Muscle of back (tissue), 11 donors: ENCODE results near the gene TMEM121. TPM values are rescaled to one million over a fixed set of nuclear protein-coding genes. Genes with fewer than 3 reads are reported as not detected.
A peak's percentile ranks its signal among the peaks of the same experiment; 100 is the strongest.

Experiments
- DNase-seq, 3 donors: peaks; one replicate each; pipeline versions ENCODE4 v3.0.0 to v3.0.0-alpha.2; 2013
- polyA plus RNA-seq, 10 donors: library from polyadenylated mRNA; unstranded; fragments of 120-200 nt; gene quantifications; one replicate each; pipeline ENCODE4 v1.2.1, GENCODE V29; 2013; ENCODE audit not compliant: insufficient read length in 10 of 10

TMEM121 gene
- polyA plus RNA-seq, 10 donors, result 1.0 to 3.7 (median 2.1) TPM

DNA sequence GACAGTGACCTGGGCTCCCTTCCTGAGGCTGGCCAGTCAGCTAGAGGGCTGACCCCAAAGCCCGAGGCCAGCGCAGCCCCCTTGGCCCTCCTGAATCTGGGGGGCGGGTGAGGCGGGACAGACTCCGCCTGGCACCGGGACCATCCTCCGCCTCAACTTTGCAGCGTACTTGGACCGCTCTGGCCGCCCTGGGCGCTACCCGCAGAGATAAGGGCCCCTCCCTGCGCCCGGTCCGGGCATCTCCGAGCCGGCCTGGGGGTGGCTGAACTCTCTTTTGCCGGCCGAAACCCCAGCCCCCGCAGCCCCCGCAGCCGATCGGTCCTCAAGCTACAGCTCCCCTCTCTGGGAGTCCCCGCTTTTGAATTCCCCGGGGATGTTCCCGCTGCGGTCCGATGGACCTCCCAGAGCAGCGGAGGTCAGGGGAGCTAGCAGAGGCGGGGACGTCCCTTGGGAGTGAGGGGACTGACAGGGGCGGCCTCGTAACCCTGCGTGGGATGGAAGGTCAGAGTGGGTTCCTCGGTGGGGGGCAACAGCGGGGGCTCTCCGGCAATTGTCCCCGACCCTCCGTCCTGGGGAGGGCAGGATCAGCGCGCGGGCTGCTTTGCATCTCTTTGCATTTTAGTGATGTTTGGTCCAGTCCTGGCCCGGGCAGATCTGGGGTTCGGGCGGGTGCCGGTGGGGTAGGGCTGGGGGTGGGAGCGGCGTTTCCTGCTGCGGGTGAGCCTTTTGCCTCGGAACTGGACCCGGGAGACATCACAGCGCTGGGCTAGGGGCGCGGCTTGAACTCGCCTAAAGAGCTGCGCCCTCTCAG lies 40.0 kb upstream of the TMEM121 start, which contains the start of gene CRIP1:
TSS of gene CRIP1 (plus strand) at position 724 of the 811 bp plus-strand sequence. CDS start 374 bp downstream, outside the sequence.
- DNase-seq, result peak in 1 of 3 donors; percentile 53

- DNase-seq, result peak in 1 of 3 donors; percentile 73
These were observed 39.4 kb upstream of the TMEM121 start for GRCh38 chr14:105486974-105487448.

- peak in 1 of 3 donors; percentile 80 for DNase-seq
These were observed 38.9 kb upstream of the TMEM121 start for GRCh38 chr14:105487449-105487985.

DNA sequence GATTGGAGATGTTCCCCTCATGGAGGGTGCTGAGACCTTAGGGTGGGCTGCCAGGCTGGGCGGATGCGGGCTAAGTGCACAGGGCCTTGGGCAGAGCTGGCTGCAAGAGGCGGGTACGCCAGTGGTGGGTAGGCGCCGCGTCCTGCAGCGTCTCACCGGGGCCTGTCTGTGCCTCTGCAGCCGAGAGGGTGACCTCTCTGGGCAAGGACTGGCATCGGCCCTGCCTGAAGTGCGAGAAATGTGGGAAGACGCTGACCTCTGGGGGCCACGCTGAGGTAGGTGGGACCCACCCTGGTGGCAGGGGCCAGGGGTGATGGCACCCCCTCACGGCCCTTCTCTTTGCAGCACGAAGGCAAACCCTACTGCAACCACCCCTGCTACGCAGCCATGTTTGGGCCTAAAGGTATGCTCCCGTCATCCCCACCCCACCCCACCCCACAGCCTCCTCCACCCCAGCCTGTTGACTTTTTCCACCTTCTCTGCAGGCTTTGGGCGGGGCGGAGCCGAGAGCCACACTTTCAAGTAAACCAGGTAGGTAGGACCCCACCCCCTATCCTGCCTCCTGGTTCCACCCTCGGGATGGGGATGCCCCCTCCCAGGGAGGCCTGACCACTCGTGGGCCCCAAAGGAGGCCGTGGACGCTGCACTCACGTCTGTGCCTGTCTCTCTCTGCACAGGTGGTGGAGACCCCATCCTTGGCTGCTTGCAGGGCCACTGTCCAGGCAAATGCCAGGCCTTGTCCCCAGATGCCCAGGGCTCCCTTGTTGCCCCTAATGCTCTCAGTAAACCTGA lies 38.2 kb upstream of the TMEM121 start:
- DNase-seq, result peak in 1 of 3 donors; percentile 44

GRCh38 chr14:105488781-105489541 lies 37.4 kb upstream of the TMEM121 start:
- DNase-seq, result no peak

- DNase-seq, result peak; percentile 81 to 97 (median 90)
These were observed 36.7 kb upstream of the TMEM121 start for GRCh38 chr14:105489542-105490266.

- DNase-seq, result peak in 1 of 3 donors; percentile 64
These were observed 36.2 kb upstream of the TMEM121 start for GRCh38 chr14:105490267-105490571.

- peak; percentile 100 for DNase-seq
These were observed 35.6 kb upstream of the TMEM121 start, which contains the start of gene TEDC1 for GRCh38 chr14:105490572-105491365. Gene TEDC1, plus strand, starts transcription at chr14:105491246. Its CDS starts 130 bp downstream, at chr14:105491376.

- DNase-seq, result peak in 1 of 3 donors; percentile 69
These were observed 34.9 kb upstream of the TMEM121 start for GRCh38 chr14:105491366-105491973.

- DNase-seq, result no peak
These were observed 34.1 kb upstream of the TMEM121 start for GRCh38 chr14:105492031-105492970.

GRCh38 chr14:105492971-105493871 lies 33.2 kb upstream of the TMEM121 start:
- peak in 1 of 3 donors; percentile 14 for DNase-seq

DNA sequence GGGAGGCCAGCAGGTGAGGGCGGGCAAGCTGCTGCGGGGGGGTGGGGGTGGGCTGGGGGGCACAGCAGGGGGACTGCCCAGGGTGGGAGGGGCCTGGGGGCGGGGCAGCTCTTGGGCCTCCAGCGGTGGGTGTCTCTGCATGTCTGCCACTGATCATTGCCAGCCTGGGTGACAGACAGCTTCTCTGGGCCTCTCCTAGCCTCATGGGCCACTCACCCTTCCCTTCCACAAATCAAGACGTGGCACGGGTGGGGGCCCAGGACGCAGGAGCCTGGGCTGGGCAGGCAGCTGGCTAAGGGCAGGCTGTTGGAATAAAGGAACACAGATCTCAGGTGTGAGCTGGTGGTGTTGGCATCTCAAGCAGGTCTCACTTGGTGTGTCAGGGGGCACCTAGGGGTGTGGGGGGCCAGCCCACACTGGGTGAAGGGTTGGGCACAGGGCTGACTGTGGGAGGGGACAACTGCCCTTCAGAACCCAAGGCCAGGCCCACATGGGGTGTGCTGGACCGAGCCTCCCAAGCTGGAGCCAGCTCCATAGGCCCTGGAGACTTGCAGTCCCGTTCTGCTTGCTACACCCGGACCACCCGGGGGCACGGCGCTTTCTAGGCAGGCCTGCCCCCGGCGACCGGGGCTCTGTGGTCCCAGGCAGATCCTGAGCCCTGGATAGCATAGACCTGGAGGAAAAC lies 32.3 kb upstream of the TMEM121 start:
- peak in 1 of 3 donors; percentile 12 for DNase-seq

DNA sequence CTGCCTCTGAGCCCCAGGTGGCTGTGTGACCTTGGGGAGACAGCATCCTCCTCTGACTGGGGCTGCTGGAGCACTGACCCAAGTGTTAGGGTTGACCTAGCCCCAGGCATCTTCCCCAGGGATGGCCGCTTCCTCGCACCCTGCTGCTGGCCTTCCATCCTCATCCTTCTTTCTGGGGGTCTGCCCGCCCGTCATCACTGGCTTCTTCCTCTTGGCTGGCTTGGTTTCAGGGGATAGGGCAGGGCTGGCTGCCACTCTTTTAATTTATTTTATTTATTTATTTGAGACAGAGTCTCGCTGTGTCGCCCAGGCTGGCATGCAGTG lies 31.8 kb upstream of the TMEM121 start:
- no peak for DNase-seq

DNA sequence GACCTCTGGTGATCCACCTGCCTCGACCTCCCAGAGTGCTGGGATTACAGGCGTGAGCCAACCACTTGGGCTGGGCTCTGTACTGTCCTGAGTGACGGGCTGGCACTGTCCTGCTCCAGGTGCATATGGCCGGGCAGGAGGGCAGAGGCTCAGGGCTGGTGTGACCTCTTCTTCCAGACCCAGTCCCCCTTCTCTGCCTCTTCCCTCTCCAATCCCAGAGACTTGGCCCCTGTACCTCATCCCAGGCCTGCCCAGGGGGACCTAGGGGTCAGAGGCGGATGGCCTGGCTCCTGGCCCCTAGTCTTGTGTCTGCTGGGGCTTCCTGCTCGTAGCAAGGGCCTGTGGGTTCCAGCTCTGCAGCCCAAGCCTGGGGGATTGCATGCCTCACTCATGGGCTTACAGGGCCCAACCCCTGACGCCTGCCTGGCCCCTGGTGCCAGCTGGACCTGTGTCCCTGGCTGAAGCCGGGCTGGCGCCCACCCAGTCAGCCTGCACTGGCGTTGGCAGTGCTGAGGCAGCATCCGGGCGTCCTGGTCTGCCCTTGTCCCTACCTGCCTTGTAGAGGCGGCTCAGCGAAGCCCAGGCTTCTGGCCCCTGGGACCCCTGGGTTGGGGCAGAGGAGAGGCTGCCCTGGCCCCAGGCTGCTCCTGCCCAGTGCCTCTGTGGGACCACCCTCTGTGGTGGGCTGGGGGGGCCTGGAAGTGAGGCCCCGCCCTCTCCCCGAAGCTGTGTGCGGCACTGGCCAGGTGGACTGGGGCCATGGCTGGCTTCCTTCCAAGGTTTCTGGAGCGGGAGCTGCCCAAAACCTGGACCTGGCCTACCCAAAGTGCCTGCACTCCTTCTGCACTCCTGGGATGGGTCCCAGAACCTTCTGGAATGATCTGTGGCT lies 31.0 kb upstream of the TMEM121 start:
- peak in 1 of 3 donors; percentile 5 for DNase-seq

GRCh38 chr14:105495990-105496830 lies 30.2 kb upstream of the TMEM121 start:
- no peak for DNase-seq
